ENCODE measurements around the gene RPP14. TPM values are rescaled to one million over a fixed set of nuclear protein-coding genes. Genes with fewer than 3 reads are reported as not detected.

Gene RPP14
- total RNA-seq, 1 experiment from 2014 or later = 22.4 TPM

DNA sequence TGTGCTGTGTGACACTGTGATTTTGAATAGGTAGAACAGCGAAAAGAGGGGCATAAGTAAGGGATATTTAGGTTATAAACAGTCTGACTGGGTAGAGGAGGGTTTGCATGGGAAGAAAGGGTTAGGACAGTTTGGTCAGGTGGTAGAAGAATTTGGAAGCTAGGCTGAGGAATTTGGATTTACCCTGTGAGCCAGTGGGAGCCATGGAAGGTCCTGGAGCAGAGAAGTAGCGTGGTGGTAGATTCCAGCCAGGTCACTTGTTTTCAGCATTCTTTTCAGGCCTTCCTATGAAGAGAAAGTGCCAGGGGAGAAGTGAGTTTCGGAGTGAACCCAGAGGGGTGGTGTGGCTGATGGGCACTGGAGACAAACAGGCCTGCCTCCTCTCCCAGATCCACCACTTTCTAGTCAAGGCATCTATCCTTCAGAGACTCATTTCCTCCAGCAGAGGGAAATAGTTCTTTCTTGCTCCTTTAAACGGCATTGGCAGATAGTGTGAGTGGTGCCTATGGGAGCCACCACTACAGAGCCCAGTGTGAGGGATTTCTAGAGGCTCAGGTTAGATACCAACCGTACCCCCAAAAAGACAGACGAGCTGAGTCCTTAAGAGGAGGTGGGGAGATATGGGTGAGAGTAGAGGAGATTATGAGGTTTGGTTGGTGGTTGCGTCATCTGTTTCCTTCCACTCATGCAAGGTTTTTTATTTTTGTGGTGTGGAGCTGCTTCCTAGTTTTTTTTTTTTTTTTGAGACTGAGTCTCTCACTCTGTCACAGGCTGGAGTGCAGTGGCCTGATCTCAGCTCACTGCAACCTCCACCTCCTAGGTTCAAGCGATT is 47.9 kb downstream of the RPP14 start:
- no TSS peak for BruUV-seq (replicated peaks)
- no peak for TF ChIP-seq ZFX (IDR thresholded peaks at IDR 0.05)
- TF ChIP-seq, protein P1, sequence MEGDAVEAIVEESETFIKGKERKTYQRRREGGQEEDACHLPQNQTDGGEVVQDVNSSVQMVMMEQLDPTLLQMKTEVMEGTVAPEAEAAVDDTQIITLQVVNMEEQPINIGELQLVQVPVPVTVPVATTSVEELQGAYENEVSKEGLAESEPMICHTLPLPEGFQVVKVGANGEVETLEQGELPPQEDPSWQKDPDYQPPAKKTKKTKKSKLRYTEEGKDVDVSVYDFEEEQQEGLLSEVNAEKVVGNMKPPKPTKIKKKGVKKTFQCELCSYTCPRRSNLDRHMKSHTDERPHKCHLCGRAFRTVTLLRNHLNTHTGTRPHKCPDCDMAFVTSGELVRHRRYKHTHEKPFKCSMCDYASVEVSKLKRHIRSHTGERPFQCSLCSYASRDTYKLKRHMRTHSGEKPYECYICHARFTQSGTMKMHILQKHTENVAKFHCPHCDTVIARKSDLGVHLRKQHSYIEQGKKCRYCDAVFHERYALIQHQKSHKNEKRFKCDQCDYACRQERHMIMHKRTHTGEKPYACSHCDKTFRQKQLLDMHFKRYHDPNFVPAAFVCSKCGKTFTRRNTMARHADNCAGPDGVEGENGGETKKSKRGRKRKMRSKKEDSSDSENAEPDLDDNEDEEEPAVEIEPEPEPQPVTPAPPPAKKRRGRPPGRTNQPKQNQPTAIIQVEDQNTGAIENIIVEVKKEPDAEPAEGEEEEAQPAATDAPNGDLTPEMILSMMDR (IDR thresholded peaks at IDR 0.05 in 2 of 3, conservative IDR thresholded peaks at IDR 0.05 in 1 of 3; ENCODE audit: borderline replicate concordance in 1 of 3, insufficient read depth in 1 of 3, low read depth in 2 of 3, low read length in 2 of 3) = no peak
- no peak for TF ChIP-seq YY1 (IDR thresholded peaks at IDR 0.05; ENCODE audit: extremely low read depth, insufficient replicate concordance, low read depth, low read length)
- TF ChIP-seq JUND (IDR thresholded peaks at IDR 0.05) = no peak
- TF ChIP-seq, protein P2, sequence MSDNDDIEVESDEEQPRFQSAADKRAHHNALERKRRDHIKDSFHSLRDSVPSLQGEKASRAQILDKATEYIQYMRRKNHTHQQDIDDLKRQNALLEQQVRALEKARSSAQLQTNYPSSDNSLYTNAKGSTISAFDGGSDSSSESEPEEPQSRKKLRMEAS (IDR thresholded peaks at IDR 0.05) = no peak
- no peak for TF ChIP-seq RAD21 (IDR thresholded peaks at IDR 0.05; ENCODE audit: low read depth)
- TF ChIP-seq EZH2 (IDR thresholded peaks at IDR 0.05) = no peak
- no peak for TF ChIP-seq POLR2AphosphoS5 (IDR thresholded peaks at IDR 0.05; ENCODE audit: low read depth, low read length)
- TF ChIP-seq FOSL1 (IDR thresholded peaks at IDR 0.05; ENCODE audit: low read depth) = no peak
- no peak for TF ChIP-seq SP1 (IDR thresholded peaks at IDR 0.05; ENCODE audit: low read depth)
- TF ChIP-seq SRF (IDR thresholded peaks at IDR 0.05; ENCODE audit: low read depth) = no peak
- TF ChIP-seq CBX3 (IDR thresholded peaks at IDR 0.05; ENCODE audit: low read depth) = no peak
- ChIA-PET RAD21 (ENCODE audit: low non-redundant PET in 1 of 2, low total read pairs in 2 of 2, uncharacterized antibody in 2 of 2, unreplicated experiment in 2 of 2) (no interaction called here), POLR2A (no interaction called here), CTCF (no interaction called here)
- no peak for DNase-seq (ENCODE audit: low read depth, low spot score)
- peaks cover 10 to 11% of the 10 kb centered on the region in 2 experiments; a peak in 3 of 4 replicates for H3K4me1 ChIP-seq (ENCODE audit: control insufficient read depth in 1 of 2, insufficient read depth in 2 of 2, low read length in 2 of 2)
- H4K20me1 ChIP-seq (ENCODE audit: insufficient read depth) = no peaks in the 10 kb centered on the region
- intact Hi-C loops (cut with micrococcal nuclease) = no loop called here
- ATAC-seq = 0 out of 2 replicates have a peak, but pooled peaks have one; percentile 32
- H3K9me2 ChIP-seq (ENCODE audit: insufficient read depth) = no peaks in the 10 kb centered on the region
- H3K27me3 ChIP-seq (ENCODE audit: insufficient read depth, low read length) = no peaks in the 10 kb centered on the region
- H3K36me3 ChIP-seq (ENCODE audit: control insufficient read depth in 1 of 2, insufficient read depth in 2 of 2, low read length in 2 of 2) = no peaks in the 10 kb centered on the region
- H3K27ac ChIP-seq (ENCODE audit: low read depth, low read length) = no peak overlapping the region
- H3K9me3 ChIP-seq (ENCODE audit: control insufficient read depth in 1 of 2, insufficient read depth in 1 of 2, low read depth in 1 of 2, low read length in 2 of 2) = no peaks in the 10 kb centered on the region
- H3K79me2 ChIP-seq (ENCODE audit: insufficient read depth, low read length) = no peaks in the 10 kb centered on the region
- H2AFZ ChIP-seq (ENCODE audit: low read depth, low read length, poor library complexity, severe bottlenecking) = no peak overlapping the region
- H3K9ac ChIP-seq (ENCODE audit: low read length) = no peak overlapping the region
- no peak overlapping the region for H3K4me2 ChIP-seq (ENCODE audit: low read length)
- no peak overlapping the region for H3K4me3 ChIP-seq (replicated peaks in 1 of 2; ENCODE audit: low read depth in 1 of 2, low read length in 2 of 2)

Data from HCT116 (cell line).